Memory B cell (primary cell): ENCODE measurements around the gene CLEC11A.
"Not testable (repeated sequence)": the region's sequence is repeated elsewhere in the genome, so short reads cannot be mapped to it uniquely, and the experiment has no call there.

ENCODE experiments used
- ATAC-seq: fragments of 150-1000 bp; cut with Tn5 transposase; 2 replicates; pipeline ENCODE4 v1.10.0; 2021; ENCODE audit warnings: low read depth, mild to moderate bottlenecking, moderate library complexity
- DNase-seq, 2 donors: peaks; one replicate each; pipeline ENCODE4 v3.0.0; 2022; ENCODE audit warnings: low spot score in 2 of 2
- H3K27ac Mint-ChIP-seq: one replicate; pipeline ENCODE4 v1.8.0; 2022; ENCODE audit warnings: mild to moderate bottlenecking, moderate library complexity, mixed read lengths
- H3K27me3 Mint-ChIP-seq: one replicate; pipeline ENCODE4 v1.8.0; 2022; ENCODE audit warnings: mixed read lengths
- H3K36me3 Mint-ChIP-seq: one replicate; pipeline ENCODE4 v1.8.0; 2022; ENCODE audit warnings: mild to moderate bottlenecking, mixed read lengths
- H3K4me1 Mint-ChIP-seq: one replicate; pipeline ENCODE4 v1.8.0; 2022; ENCODE audit warnings: mixed read lengths
- H3K4me3 Mint-ChIP-seq: one replicate; pipeline ENCODE4 v1.8.0; 2022; ENCODE audit warnings: mild to moderate bottlenecking, moderate library complexity, mixed read lengths
- H3K9me3 Mint-ChIP-seq: one replicate; pipeline ENCODE4 v1.8.0; 2022; ENCODE audit warnings: mixed read lengths

CLEC11A gene

DNA sequence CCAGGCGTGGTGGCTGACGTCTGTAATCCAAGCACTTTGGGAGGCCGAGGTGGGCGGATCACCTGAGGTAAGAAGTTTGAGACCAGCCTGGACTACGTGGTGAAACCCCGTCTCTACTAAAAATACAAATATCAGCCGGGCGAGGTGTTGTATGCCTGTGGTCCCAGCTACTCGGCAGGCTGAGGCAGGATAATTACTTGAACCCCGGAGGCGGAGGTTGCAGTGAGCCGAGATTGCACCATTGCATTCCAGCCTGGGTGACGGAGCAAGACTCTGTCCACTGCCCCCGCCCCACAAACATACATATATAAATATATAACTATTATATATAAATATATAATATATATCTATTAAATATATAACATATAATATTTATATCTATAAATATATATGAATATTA lies 24.0 kb downstream of the CLEC11A start:
- not testable (repeated sequence) for DNase-seq, H3K36me3 Mint-ChIP-seq, H3K9me3 Mint-ChIP-seq, H3K4me1 Mint-ChIP-seq, H3K27ac Mint-ChIP-seq, ATAC-seq, H3K4me3 Mint-ChIP-seq, H3K27me3 Mint-ChIP-seq

DNA sequence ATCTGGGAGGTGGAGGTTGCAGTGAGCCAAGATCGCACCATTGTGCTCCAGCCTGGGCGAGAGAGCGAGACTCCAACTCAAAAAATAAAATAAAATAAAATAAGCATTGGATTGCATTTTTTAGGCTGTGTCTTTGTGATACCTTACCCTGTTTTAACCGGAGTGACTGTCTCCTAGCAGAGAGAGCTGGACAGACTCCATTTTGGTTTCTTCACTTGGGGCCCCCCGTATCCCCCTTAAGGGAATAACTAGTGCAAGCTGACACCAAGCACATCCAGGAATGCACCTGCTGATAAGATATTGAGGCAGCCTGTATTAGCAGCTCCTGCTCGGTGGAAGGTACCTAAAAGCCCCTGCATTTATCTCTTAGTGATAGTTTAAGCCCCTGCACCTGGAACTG lies 26.3 kb downstream of the CLEC11A start:
- Mint-ChIP-seq H3K9me3 (no peaks in the 10 kb centered on the region), H3K27ac (no peak overlapping the region), H3K4me1 (no peaks in the 10 kb centered on the region), H3K27me3 (peaks cover 5% of the 10 kb centered on the region), H3K36me3 (no peaks in the 10 kb centered on the region), H3K4me3 (no peak overlapping the region)
- ATAC-seq (no peak), DNase-seq (no peak)

DNA sequence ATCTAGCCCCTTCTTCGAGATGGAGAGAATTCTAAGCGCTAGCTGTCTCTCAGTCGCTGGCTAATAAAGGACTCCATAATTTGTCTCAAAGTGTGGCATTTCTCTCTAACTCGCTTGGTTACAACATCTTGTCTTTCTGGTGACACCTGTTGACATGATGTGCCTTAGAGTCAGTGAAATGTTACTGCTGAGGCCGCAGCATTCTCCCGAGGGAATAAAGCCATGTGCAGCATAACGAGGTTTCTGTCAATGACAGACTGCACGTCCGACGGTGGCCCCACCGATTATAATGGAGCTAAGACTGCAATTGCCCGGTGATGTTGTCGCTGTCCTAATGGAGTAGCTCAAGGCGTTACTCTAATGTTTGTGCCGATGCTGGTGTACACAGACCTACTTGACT lies 26.8 kb downstream of the CLEC11A start:
- H3K27me3 Mint-ChIP-seq, result peaks cover 7% of the 10 kb centered on the region
- ATAC-seq, result no peak
- no peak overlapping the region for H3K27ac Mint-ChIP-seq
- no peaks in the 10 kb centered on the region for H3K9me3 Mint-ChIP-seq
- DNase-seq, result no peak
- no peaks in the 10 kb centered on the region for H3K36me3 Mint-ChIP-seq
- H3K4me1 Mint-ChIP-seq, result no peaks in the 10 kb centered on the region
- no peak overlapping the region for H3K4me3 Mint-ChIP-seq

DNA sequence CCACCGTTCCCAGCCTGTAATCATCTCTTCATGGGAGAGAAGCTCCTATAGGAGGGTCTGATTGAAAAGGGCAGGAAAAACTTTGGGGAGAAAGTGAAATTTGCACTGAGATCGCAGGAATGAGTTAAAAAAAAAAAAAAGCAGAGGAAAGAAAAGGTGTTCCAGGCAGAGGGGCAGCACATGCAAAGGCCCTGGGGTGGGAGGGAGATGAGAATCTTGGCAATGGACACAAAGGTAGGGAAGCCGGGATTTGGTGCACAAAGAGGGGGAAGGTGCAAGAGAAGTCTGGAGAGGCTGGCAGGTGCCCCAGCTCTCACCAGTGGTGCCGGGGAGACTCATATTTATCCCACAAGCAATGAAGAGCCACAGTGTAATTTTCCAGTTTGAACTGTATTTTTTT lies 30.7 kb downstream of the CLEC11A start:
- H3K36me3 Mint-ChIP-seq, result no peaks in the 10 kb centered on the region
- no peak overlapping the region for H3K27ac Mint-ChIP-seq
- no peaks in the 10 kb centered on the region for H3K4me1 Mint-ChIP-seq
- H3K4me3 Mint-ChIP-seq, result no peak overlapping the region
- H3K27me3 Mint-ChIP-seq, result peaks cover 8% of the 10 kb centered on the region
- no peak for ATAC-seq
- no peak for DNase-seq
- peaks cover 2% of the 10 kb centered on the region for H3K9me3 Mint-ChIP-seq

DNA sequence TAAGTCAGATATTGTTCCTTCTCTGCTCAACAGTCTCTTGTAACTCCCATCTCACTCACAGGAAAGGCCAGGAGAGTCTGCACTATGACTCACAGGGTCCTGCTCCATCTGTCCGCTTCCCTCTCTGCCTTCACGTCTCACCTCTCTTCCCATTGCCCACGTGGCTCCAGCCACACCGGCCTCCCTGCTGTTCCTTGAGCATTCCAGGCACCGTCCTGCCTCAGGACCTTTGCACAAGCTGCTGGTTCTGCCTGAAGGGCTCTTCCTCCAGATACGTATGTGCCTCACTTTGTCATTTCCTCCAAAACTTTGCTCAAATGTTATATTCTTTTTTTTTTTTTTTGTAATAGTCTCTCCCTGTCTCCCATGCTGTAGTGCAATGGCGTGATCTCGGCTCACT lies 33.1 kb downstream of the CLEC11A start:
- not testable (repeated sequence) for H3K4me3 Mint-ChIP-seq, DNase-seq, H3K36me3 Mint-ChIP-seq, H3K4me1 Mint-ChIP-seq, ATAC-seq, H3K9me3 Mint-ChIP-seq, H3K27ac Mint-ChIP-seq, H3K27me3 Mint-ChIP-seq

DNA sequence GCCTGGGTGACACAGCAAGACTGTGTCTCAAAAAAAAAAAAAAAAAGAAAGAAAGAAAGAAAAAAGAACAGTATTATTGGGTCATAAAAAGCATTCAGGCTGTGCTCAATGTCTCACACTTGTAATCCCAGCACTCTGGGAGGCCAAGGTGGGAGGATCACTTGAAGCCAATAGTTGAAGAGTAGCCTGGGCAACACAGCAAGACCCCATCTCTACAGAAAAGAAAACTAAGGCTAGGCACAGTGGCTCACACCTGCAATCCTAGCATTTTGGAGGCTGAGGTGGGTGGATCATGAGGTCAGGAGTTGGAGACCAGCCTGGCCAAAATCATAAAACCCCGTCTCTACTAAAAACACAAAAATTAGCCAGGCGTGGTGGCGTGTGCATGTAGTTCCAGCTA lies 34.5 kb downstream of the CLEC11A start:
- H3K4me1 Mint-ChIP-seq, DNase-seq, H3K27ac Mint-ChIP-seq, ATAC-seq, H3K36me3 Mint-ChIP-seq, H3K4me3 Mint-ChIP-seq, H3K27me3 Mint-ChIP-seq, H3K9me3 Mint-ChIP-seq: not testable (repeated sequence)

DNA sequence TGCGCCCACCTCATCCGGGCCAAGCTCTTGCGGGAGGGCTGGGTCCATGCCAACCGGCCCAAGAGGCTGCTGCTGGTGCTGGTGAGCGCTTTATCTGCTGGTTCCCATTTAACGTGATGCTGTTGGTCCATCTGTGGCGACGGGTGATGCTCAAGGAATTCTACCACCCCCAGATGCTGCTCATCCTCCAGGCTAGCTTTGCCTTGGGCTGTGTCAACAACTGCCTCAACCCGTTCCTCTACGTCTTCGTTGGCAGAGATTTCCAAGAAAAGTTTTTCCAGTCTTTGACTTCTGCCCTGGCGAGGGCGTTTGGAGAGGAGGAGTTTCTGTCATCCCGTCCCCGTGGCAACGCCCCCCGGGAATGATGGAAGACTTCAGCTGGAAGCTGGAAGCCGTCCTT lies 35.9 kb downstream of the CLEC11A start:
- not testable (repeated sequence) for H3K27me3 Mint-ChIP-seq, H3K9me3 Mint-ChIP-seq, DNase-seq, H3K4me3 Mint-ChIP-seq, H3K27ac Mint-ChIP-seq, H3K36me3 Mint-ChIP-seq, ATAC-seq, H3K4me1 Mint-ChIP-seq

DNA sequence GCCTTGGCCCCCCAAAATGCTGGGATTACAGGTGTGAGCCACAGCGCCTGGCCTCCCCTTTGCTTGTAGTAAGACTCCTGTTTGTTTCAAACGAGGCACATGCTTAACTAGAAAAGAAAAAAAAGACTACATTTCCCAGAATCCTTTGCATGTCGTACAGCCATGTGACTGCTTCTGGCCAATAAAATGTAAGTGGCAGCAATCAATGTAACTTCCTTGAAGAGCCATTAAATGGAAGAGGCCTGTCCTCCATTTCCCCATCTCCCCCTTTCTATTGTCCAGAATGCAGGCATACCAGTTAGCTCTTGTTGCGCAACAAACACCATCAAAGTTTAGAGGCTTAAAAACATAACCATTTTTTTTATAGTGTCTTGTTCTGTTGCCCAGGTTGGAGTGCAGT lies 36.7 kb downstream of the CLEC11A start:
- no peak for ATAC-seq

DNA sequence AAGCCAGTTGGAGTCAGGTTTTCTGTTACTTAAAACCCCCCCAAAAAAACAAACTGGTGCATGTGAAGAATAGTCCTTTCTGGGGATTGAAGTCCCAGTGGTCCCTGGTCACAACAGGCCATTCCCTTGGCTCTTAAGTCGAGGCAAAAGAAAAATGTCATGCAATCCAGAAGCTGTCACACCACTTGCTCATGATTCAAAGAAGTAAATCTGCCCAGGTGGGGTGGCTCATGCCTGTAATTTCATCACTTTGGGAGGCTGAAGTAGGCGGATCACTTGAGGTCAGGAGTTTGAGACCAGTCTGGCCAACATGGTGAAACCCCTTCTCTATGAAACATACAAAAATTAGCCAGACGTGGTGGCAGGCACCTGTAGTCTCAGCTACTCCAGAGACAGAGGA lies 38.3 kb downstream of the CLEC11A start:
- H3K4me3 Mint-ChIP-seq, H3K9me3 Mint-ChIP-seq, H3K27ac Mint-ChIP-seq, H3K36me3 Mint-ChIP-seq, H3K4me1 Mint-ChIP-seq, DNase-seq, ATAC-seq, H3K27me3 Mint-ChIP-seq: not testable (repeated sequence)

More for the DNA sequence above, 36.7 kb downstream of the CLEC11A start:
- H3K4me1 Mint-ChIP-seq, result no peaks in the 10 kb centered on the region
- H3K9me3 Mint-ChIP-seq, result peaks cover 2% of the 10 kb centered on the region
- no peak overlapping the region for H3K27ac Mint-ChIP-seq
- H3K4me3 Mint-ChIP-seq, result no peak overlapping the region
- no peak for DNase-seq
- H3K36me3 Mint-ChIP-seq, result peaks cover 2% of the 10 kb centered on the region
- peaks cover 3% of the 10 kb centered on the region for H3K27me3 Mint-ChIP-seq

DNA sequence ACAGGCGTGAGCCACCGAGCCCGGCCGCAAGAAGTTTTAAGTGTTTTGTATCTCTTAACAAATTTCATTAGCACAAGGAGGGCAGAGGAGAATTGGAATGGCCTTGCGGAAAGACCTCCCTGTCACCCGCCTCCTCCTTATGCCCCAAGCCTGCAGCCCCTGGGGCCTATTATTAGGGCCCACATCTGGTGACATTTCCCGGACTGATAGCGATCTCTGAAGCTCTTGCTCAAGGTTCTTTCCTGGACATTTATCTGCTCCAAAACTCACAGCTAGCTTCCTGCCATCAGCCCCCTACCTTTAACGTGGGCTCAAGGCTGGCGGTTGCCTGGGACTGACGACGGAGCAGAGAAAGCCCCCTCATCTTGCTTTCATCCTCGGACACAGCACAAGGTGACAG lies 40.4 kb downstream of the CLEC11A start:
- H3K4me3 Mint-ChIP-seq, H3K9me3 Mint-ChIP-seq, H3K36me3 Mint-ChIP-seq, H3K27ac Mint-ChIP-seq, DNase-seq, ATAC-seq, H3K27me3 Mint-ChIP-seq, H3K4me1 Mint-ChIP-seq: not testable (repeated sequence)

DNA sequence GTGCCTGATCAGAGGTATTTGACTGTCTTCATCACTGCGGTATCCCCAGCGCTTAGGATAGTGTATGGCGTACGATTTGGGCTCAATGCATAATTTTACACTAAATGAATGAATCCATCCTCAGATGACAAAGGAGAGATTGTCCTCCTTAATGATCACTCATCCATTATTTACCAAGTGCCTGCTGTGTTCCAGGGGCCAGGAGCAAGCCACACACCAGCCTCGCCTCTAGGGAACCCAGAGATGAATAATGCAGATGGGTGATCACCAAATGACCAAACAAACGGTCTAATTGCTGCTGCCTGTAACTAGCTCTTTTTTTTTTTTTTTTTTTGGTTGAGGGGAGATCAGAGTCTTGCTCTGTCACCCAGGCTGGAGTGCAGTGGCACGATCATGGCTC lies 41.2 kb downstream of the CLEC11A start:
- no peak overlapping the region for H3K4me3 Mint-ChIP-seq
- no peaks in the 10 kb centered on the region for H3K9me3 Mint-ChIP-seq

DNA sequence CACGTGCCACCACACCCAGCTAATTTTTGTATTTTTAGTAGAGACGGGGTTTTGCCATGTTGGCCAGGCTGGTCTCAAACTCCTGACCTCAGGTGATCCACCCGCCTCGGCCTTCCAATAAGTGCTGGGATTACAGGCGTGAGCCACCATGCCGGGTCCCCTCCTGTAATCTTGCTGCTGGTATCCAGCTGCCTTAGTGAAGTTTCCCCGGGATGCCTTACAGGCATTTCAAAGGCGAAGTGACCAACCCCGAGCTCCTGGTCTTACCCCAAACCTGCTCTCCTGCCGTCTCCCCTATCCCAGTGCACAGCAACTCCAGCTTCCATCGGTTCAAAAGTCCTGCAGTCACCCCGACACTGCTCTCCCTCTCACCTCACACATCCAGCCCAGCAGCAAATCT lies 43.6 kb downstream of the CLEC11A start:
- H3K9me3 Mint-ChIP-seq, DNase-seq, ATAC-seq, H3K27ac Mint-ChIP-seq, H3K36me3 Mint-ChIP-seq, H3K4me3 Mint-ChIP-seq, H3K4me1 Mint-ChIP-seq: not testable (repeated sequence)
- peaks cover 11% of the 10 kb centered on the region for H3K27me3 Mint-ChIP-seq

More for the DNA sequence above, 41.2 kb downstream of the CLEC11A start:
- no peaks in the 10 kb centered on the region for H3K4me1 Mint-ChIP-seq
- peaks cover 6% of the 10 kb centered on the region for H3K27me3 Mint-ChIP-seq
- no peak overlapping the region for H3K27ac Mint-ChIP-seq
- DNase-seq (no peak), ATAC-seq (no peak)
- peaks cover 2% of the 10 kb centered on the region for H3K36me3 Mint-ChIP-seq

DNA sequence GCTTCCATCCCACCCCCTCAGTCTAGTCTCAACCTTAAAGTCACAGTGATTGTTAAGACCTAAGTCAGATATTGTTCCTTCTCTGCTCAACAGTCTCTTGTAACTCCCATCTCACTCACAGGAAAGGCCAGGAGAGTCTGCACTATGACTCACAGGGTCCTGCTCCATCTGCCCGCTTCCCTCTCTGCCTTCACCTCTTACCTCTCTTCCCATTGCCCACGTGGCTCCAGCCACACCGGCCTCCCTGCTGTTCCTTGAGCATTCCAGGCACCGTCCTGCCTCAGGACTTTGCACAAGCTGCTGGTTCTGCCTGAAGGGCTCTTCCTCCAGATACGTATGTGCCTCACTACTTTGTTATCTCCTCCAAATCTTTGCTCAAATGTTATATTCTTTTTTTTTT lies 44.1 kb downstream of the CLEC11A start:
- H3K27me3 Mint-ChIP-seq, result peaks cover 11% of the 10 kb centered on the region
- not testable (repeated sequence) for ATAC-seq, H3K36me3 Mint-ChIP-seq, H3K9me3 Mint-ChIP-seq, DNase-seq, H3K4me3 Mint-ChIP-seq, H3K27ac Mint-ChIP-seq, H3K4me1 Mint-ChIP-seq

DNA sequence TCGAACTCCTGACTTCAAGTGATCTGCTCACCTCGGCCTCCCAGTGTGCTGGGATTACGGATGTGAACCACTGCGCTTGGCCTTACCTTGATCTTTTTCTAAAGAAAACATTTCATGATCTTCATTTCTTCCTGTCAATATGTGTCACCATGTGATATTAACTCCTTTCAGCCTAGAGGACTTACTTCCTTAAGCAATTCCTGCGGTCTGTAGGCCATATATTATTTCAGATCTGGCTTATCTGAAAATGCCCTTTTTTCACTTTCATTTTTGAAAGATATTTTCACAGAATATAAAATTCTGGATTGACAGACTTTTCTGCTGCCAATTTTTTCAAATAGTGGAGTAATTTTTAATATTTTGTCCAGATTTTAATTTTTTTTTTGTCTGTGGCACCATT lies 45.1 kb downstream of the CLEC11A start:
- Mint-ChIP-seq H3K27me3 (peaks cover 11% of the 10 kb centered on the region), H3K27ac (no peak overlapping the region), H3K4me3 (no peak overlapping the region), H3K9me3 (no peaks in the 10 kb centered on the region), H3K4me1 (no peaks in the 10 kb centered on the region), H3K36me3 (no peaks in the 10 kb centered on the region)
- no peak for ATAC-seq
- DNase-seq, result no peak

DNA sequence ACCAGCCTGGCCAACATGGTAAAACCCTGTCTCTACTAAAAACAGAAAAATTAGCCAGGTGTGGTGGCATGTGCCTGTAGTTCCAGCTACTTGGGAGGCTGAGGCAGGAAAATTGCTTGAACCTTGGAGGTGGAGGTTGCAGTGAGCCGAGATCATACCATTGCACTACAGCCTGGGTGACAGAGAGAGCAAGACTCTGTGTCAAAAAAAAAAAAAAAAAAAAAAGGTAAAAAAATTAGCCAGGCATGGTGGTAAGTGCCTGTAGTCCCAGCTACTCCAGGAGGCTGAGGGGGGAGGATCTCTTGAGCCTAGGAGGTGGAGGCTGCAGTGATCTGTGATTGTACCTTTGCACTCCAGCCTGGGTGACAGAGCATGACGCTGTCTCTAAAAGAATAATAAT lies 47.0 kb downstream of the CLEC11A start, which contains the start of gene GPR32:
Gene GPR32, plus strand, starts transcription at position 301 of the 400 bp plus-strand sequence. CDS start 137 bp downstream, outside the sequence.
- H3K27ac Mint-ChIP-seq, ATAC-seq, H3K4me1 Mint-ChIP-seq, DNase-seq, H3K9me3 Mint-ChIP-seq, H3K36me3 Mint-ChIP-seq, H3K4me3 Mint-ChIP-seq: not testable (repeated sequence)
- H3K27me3 Mint-ChIP-seq, result peaks cover 11% of the 10 kb centered on the region
